Activated CD8-positive, alpha-beta memory T cell treated with anti-CD3 and anti-CD28 coated beads for 48 hours (primary cell): ENCODE measurements around the gene WDR64.
"Not testable (repeated sequence)": the region's sequence is repeated elsewhere in the genome, so short reads cannot be mapped to it uniquely, and the experiment has no call there.

ENCODE experiments used
- DNase-seq, 3 experiments: peaks; one replicate each; pipeline ENCODE4 v3.0.0-alpha.2; 2020; ENCODE audit warnings: low read depth in 2 of 3, low spot score in 2 of 3

The WDR64 gene

GRCh38 chr1:241787691-241788090 is 135.6 kb downstream of the WDR64 start:
- DNase-seq = no peak

- no peak for DNase-seq
Observed at GRCh38 chr1:241789061-241789460, 137.0 kb downstream of the WDR64 start.

GRCh38 chr1:241799416-241799815 is 147.3 kb downstream of the WDR64 start:
- no peak for DNase-seq

GRCh38 chr1:241800640-241801039 is 148.6 kb downstream of the WDR64 start:
- no peak for DNase-seq

GRCh38 chr1:241802863-241803262 is 150.8 kb downstream of the WDR64 start:
- no peak for DNase-seq

- not testable (repeated sequence) for DNase-seq
Observed at GRCh38 chr1:241804706-241805105, 152.6 kb downstream of the WDR64 start.

- DNase-seq = no peak
Observed at GRCh38 chr1:241808265-241808664, 156.2 kb downstream of the WDR64 start.

- no peak for DNase-seq
Observed at GRCh38 chr1:241810769-241811405, 158.8 kb downstream of the WDR64 start.

- DNase-seq = no peak
Observed at GRCh38 chr1:241813768-241814320, 161.8 kb downstream of the WDR64 start.

- no peak for DNase-seq
Observed at GRCh38 chr1:241816008-241816407, 163.9 kb downstream of the WDR64 start.

GRCh38 chr1:241817331-241817792 is 165.3 kb downstream of the WDR64 start:
- DNase-seq = no peak

- DNase-seq = no peak
Observed at GRCh38 chr1:241817956-241818612, 166.0 kb downstream of the WDR64 start.

- DNase-seq = no peak
Observed at GRCh38 chr1:241819340-241819866, 167.3 kb downstream of the WDR64 start.

- no peak for DNase-seq
Observed at GRCh38 chr1:241821363-241821762, 169.3 kb downstream of the WDR64 start.

- no peak for DNase-seq
Observed at GRCh38 chr1:241822846-241823245, 170.8 kb downstream of the WDR64 start.

- no peak for DNase-seq
Observed at GRCh38 chr1:241823925-241824324, 171.8 kb downstream of the WDR64 start.

- DNase-seq = no peak
Observed at GRCh38 chr1:241825581-241825980, 173.5 kb downstream of the WDR64 start.

- not testable (repeated sequence) for DNase-seq
Observed at GRCh38 chr1:241826613-241827012, 174.5 kb downstream of the WDR64 start.

GRCh38 chr1:241827264-241827663 is 175.2 kb downstream of the WDR64 start:
- DNase-seq = no peak

GRCh38 chr1:241828463-241829021 is 176.5 kb downstream of the WDR64 start:
- no peak for DNase-seq

- no peak for DNase-seq
Observed at GRCh38 chr1:241829468-241829867, 177.4 kb downstream of the WDR64 start.
